Hepatocyte (in vitro differentiated cells): ENCODE results near the gene MRPS18C. TPM values are rescaled to one million over a fixed set of nuclear protein-coding genes. Genes with fewer than 3 reads are reported as not detected.

Experiments used
- DNase-seq: peaks from one replicate; pipeline ENCODE4 v3.0.0-alpha.2; 2016; ENCODE audit warnings: low spot score
- H2AFZ ChIP-seq: fragments of 200-600 bp; sonication (generic); 2 replicates; pipeline ENCODE4 v1.6.0; 2016; ENCODE audit warnings: antibody characterized with exemption, mild to moderate bottlenecking
- H3K27ac ChIP-seq: fragments of 200-600 bp; sonication (generic); 2 replicates; pipeline ENCODE4 v1.5.1; 2016; ENCODE audit warnings: mild to moderate bottlenecking
- H3K27me3 ChIP-seq: fragments of 200-600 bp; sonication (generic); 2 replicates; pipeline ENCODE4 v1.6.1; 2016
- H3K36me3 ChIP-seq: fragments of 200-600 bp; sonication (generic); replicated peaks from 2 replicates; pipeline ENCODE4 v1.5.1; 2016; ENCODE audit warnings: low read depth; ENCODE audit not compliant: insufficient read depth
- H3K4me1 ChIP-seq: fragments of 200-600 bp; sonication (generic); 2 replicates; pipeline ENCODE4 v1.5.1; 2016; ENCODE audit warnings: mild to moderate bottlenecking, moderate library complexity; ENCODE audit not compliant: insufficient read depth
- H3K4me2 ChIP-seq: fragments of 200-600 bp; sonication (generic); 2 replicates; pipeline ENCODE4 v1.6.0; 2016
- H3K4me3 ChIP-seq: fragments of 200-600 bp; sonication (generic); 2 replicates; pipeline ENCODE4 v1.5.1; 2016; ENCODE audit warnings: mild to moderate bottlenecking
- H3K79me2 ChIP-seq: fragments of 200-600 bp; sonication (generic); 2 replicates; pipeline ENCODE4 v1.6.0; 2017; ENCODE audit warnings: mild to moderate bottlenecking
- H3K9me2 ChIP-seq: fragments of 200-600 bp; sonication (generic); replicated peaks from 2 replicates; pipeline ENCODE4 v1.6.0; 2017; ENCODE audit warnings: mild to moderate bottlenecking; ENCODE audit not compliant: insufficient read depth
- H3K9me3 ChIP-seq: fragments of 200-600 bp; sonication (generic); 2 replicates; pipeline ENCODE4 v1.5.1; 2016; ENCODE audit warnings: low read depth, mild to moderate bottlenecking
- H4K20me1 ChIP-seq: fragments of 200-600 bp; sonication (generic); 2 replicates; pipeline ENCODE4 v1.6.0; 2016; ENCODE audit warnings: mild to moderate bottlenecking; ENCODE audit not compliant: insufficient read depth, poor library complexity, severe bottlenecking
- CTCF ChIP-seq: fragments of 200-600 bp; sonication (generic); IDR thresholded peaks from 2 replicates; pipeline ENCODE4 v1.5.1; 2016; ENCODE audit warnings: antibody characterized with exemption, mild to moderate bottlenecking; ENCODE audit not compliant: poor library complexity
- EZH2 ChIP-seq: fragments of 200-600 bp; sonication (generic); IDR thresholded peaks from 2 replicates; pipeline ENCODE4 v1.6.1; 2016; ENCODE audit warnings: antibody characterized with exemption, mild to moderate bottlenecking, borderline replicate concordance
- EZH2phosphoT487 ChIP-seq: fragments of 200-600 bp; sonication (generic); IDR thresholded peaks from one replicate; pipeline ENCODE4 v1.6.1; 2018; ENCODE audit warnings: antibody characterized with exemption, mild to moderate bottlenecking, low read depth, moderate library complexity; ENCODE audit not compliant: unreplicated experiment, severe bottlenecking
- WGBS: methylation state at CpG from one replicate; pipeline ENCODE4 v1.1.6; 2016; ENCODE audit warnings: low lambda C conversion rate; ENCODE audit errors: missing lambda C conversion rate; 5-methylcytosine and 5-hydroxymethylcytosine counted together
- polyA plus RNA-seq: library from polyadenylated mRNA; unstranded; fragments of >200 nt; fragmentation: Nextera tagmentation; extraction: Ambion mirVana; gene quantifications from 2 replicates; pipeline ENCODE4 v1.2.1, GENCODE V29; 2016
- total RNA-seq: library from RNA; depleted of rRNA; stranded (reverse); fragments of >200 nt; gene quantifications from 2 replicates; pipeline ENCODE4 v1.2.3, GENCODE V29; 2014

MRPS18C gene
- total and polyA plus RNA-seq, 2 experiments from 2014 or later: 20.1 to 89.1 TPM

GRCh38 chr4:83438719-83439118, 17.1 kb upstream of the MRPS18C start:
- no peaks in the 10 kb centered on the region for H3K36me3 ChIP-seq
- no peak overlapping the region for H3K4me3 ChIP-seq
- no peaks in the 10 kb centered on the region for H3K4me1 ChIP-seq
- no peaks in the 10 kb centered on the region for H3K27me3 ChIP-seq
- H3K4me2 ChIP-seq: no peak overlapping the region
- no peaks in the 10 kb centered on the region for H4K20me1 ChIP-seq
- no peak for TF ChIP-seq EZH2
- TF ChIP-seq CTCF: no peak
- TF ChIP-seq EZH2phosphoT487: no peak
- no peaks in the 10 kb centered on the region for H3K9me3 ChIP-seq
- H3K27ac ChIP-seq: no peak overlapping the region
- no peak for DNase-seq
- no peaks in the 10 kb centered on the region for H3K9me2 ChIP-seq
- H3K79me2 ChIP-seq: no peaks in the 10 kb centered on the region
- no peak overlapping the region for H2AFZ ChIP-seq

- no peak overlapping the region for H3K27ac ChIP-seq
- H3K36me3 ChIP-seq: no peaks in the 10 kb centered on the region
- 95% methylated on average over 1 of the region's 1 CpG for WGBS
These were observed 15.6 kb upstream of the MRPS18C start for GRCh38 chr4:83440148-83440814.

GRCh38 chr4:83440899-83441298, 15.0 kb upstream of the MRPS18C start:
- Histone ChIP-seq H3K4me1 (no peaks in the 10 kb centered on the region), H3K27ac (no peak overlapping the region), H3K4me2 (no peak overlapping the region), H3K27me3 (no peaks in the 10 kb centered on the region), H3K79me2 (no peaks in the 10 kb centered on the region), H3K4me3 (no peak overlapping the region), H3K9me2 (no peaks in the 10 kb centered on the region), H3K9me3 (no peaks in the 10 kb centered on the region), H3K36me3 (no peaks in the 10 kb centered on the region), H4K20me1 (no peaks in the 10 kb centered on the region), H2AFZ (no peak overlapping the region)
- 83% methylated on average over 3 of the region's 3 CpGs for WGBS
- no peak for DNase-seq
- no peak for TF ChIP-seq EZH2phosphoT487
- no peak for TF ChIP-seq CTCF
- TF ChIP-seq EZH2: no peak

More at GRCh38 chr4:83440148-83440814, 15.6 kb upstream of the MRPS18C start:
- no peak overlapping the region for H3K4me2 ChIP-seq
- H3K9me2 ChIP-seq: no peaks in the 10 kb centered on the region
- no peaks in the 10 kb centered on the region for H3K27me3 ChIP-seq
- no peaks in the 10 kb centered on the region for H3K79me2 ChIP-seq
- H3K9me3 ChIP-seq: no peaks in the 10 kb centered on the region
- H2AFZ ChIP-seq: no peak overlapping the region
- DNase-seq: no peak
- no peak overlapping the region for H3K4me3 ChIP-seq
- no peaks in the 10 kb centered on the region for H3K4me1 ChIP-seq
- H4K20me1 ChIP-seq: no peaks in the 10 kb centered on the region
- TF ChIP-seq CTCF: no peak
- TF ChIP-seq EZH2: no peak
- no peak for TF ChIP-seq EZH2phosphoT487
